ENCODE data around the gene WNT11. TPM values are rescaled to one million over a fixed set of nuclear protein-coding genes. Genes with fewer than 3 reads are reported as not detected.

The WNT11 gene
- total and polyA plus RNA-seq, 2 of the 13 experiments (the other 11 are each of a cell fraction or from before 2014, with no cell fraction given), result 0.34 to 0.66 TPM

GRCh38 chr11:76234416-76235232, 28.3 kb upstream of the WNT11 start (continued):
- TF ChIP-seq, protein P1, sequence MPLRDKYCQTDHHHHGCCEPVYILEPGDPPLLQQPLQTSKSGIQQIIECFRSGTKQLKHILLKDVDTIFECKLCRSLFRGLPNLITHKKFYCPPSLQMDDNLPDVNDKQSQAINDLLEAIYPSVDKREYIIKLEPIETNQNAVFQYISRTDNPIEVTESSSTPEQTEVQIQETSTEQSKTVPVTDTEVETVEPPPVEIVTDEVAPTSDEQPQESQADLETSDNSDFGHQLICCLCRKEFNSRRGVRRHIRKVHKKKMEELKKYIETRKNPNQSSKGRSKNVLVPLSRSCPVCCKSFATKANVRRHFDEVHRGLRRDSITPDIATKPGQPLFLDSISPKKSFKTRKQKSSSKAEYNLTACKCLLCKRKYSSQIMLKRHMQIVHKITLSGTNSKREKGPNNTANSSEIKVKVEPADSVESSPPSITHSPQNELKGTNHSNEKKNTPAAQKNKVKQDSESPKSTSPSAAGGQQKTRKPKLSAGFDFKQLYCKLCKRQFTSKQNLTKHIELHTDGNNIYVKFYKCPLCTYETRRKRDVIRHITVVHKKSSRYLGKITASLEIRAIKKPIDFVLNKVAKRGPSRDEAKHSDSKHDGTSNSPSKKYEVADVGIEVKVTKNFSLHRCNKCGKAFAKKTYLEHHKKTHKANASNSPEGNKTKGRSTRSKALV (CRISPR knock-in tag; IDR thresholded peaks at IDR 0.05), result 0 out of 2 replicates have a peak, but pooled peaks have one; percentile 9
- TF ChIP-seq, protein P2, sequence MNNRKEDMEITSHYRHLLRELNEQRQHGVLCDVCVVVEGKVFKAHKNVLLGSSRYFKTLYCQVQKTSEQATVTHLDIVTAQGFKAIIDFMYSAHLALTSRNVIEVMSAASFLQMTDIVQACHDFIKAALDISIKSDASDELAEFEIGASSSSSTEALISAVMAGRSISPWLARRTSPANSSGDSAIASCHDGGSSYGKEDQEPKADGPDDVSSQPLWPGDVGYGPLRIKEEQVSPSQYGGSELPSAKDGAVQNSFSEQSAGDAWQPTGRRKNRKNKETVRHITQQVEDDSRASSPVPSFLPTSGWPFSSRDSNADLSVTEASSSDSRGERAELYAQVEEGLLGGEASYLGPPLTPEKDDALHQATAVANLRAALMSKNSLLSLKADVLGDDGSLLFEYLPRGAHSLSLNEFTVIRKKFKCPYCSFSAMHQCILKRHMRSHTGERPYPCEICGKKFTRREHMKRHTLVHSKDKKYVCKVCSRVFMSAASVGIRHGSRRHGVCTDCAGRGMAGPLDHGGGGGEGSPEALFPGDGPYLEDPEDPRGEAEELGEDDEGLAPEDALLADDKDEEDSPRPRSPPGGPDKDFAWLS (CRISPR knock-in tag; IDR thresholded peaks at IDR 0.05; ENCODE audit: borderline replicate concordance), result no peak
- TF ChIP-seq NBN (conservative IDR thresholded peaks at IDR 0.05) (no peak), ARNTL (CRISPR knock-in tag; IDR thresholded peaks at IDR 0.05) (0 out of 2 replicates have a peak, but pooled peaks have one; percentile 7), ZNF766 (CRISPR knock-in tag; IDR thresholded peaks at IDR 0.05; ENCODE audit: borderline replicate concordance) (no peak), NFE2L2 (IDR thresholded peaks at IDR 0.05; ENCODE audit: low read length) (no peak), SSRP1 (CRISPR knock-in tag; IDR thresholded peaks at IDR 0.05) (no peak), ZHX1 (CRISPR knock-in tag; IDR thresholded peaks at IDR 0.05; ENCODE audit: low read depth) (no peak), SNAPC4 (CRISPR knock-in tag; IDR thresholded peaks at IDR 0.05) (no peak), ZNF775 (CRISPR knock-in tag; IDR thresholded peaks at IDR 0.05; ENCODE audit: borderline replicate concordance) (no peak), TFE3 (CRISPR knock-in tag; IDR thresholded peaks at IDR 0.05) (no peak), HOXA9 (CRISPR knock-in tag; IDR thresholded peaks at IDR 0.05; ENCODE audit: borderline replicate concordance) (0 out of 2 replicates have a peak, but pooled peaks have one; percentile 50)
